Mesendoderm (in vitro differentiated cells): Measurements from ENCODE around the gene OR2W3.
"Not testable (repeated sequence)": the region's sequence is repeated elsewhere in the genome, so short reads cannot be mapped to it uniquely, and the experiment has no call there.

Experiments
- DNase-seq: peaks from one replicate; pipeline ENCODE4 v3.0.0; 2013
- H2AK5ac ChIP-seq: 2 replicates; pipeline ENCODE4 v1.6.1; 2013; ENCODE audit warnings: low read length, inconsistent platforms
- H2BK120ac ChIP-seq: 2 replicates; pipeline ENCODE4 v1.6.1; 2013; ENCODE audit warnings: low read depth, mild to moderate bottlenecking, low read length, moderate library complexity, mixed read lengths
- H2BK15ac ChIP-seq: replicated peaks from 2 replicates; pipeline ENCODE4 v1.6.1; 2013; ENCODE audit warnings: low read depth, mild to moderate bottlenecking, moderate library complexity
- H2BK5ac ChIP-seq: 2 replicates; pipeline ENCODE4 v1.6.1; 2013; ENCODE audit warnings: low read length, inconsistent platforms
- H3K18ac ChIP-seq: 2 replicates; pipeline ENCODE4 v1.6.1; 2013; ENCODE audit warnings: mild to moderate bottlenecking, low read length, mixed read lengths
- H3K23ac ChIP-seq: one replicate; pipeline ENCODE4 v1.6.1; 2013; ENCODE audit warnings: low read length
- H3K27ac ChIP-seq: 2 replicates; pipeline ENCODE4 v1.5.1; 2013; ENCODE audit warnings: low read depth, mild to moderate bottlenecking, inconsistent platforms, low read length, moderate library complexity
- H3K27me3 ChIP-seq: 2 replicates; pipeline ENCODE4 v1.6.1; 2013; ENCODE audit warnings: low read length, control low read depth, mild to moderate bottlenecking, inconsistent platforms; ENCODE audit not compliant: insufficient read depth, poor library complexity
- H3K36me3 ChIP-seq: 2 replicates; pipeline ENCODE4 v1.6.1; 2013; ENCODE audit warnings: low read length, inconsistent platforms; ENCODE audit not compliant: control insufficient read depth, insufficient read depth
- H3K4ac ChIP-seq: one replicate; pipeline ENCODE4 v1.6.1; 2013; ENCODE audit warnings: low read depth, mild to moderate bottlenecking, low read length, moderate library complexity
- H3K4me1 ChIP-seq: 2 replicates; pipeline ENCODE4 v1.6.1; 2013; ENCODE audit warnings: low read depth, low read length, inconsistent platforms; ENCODE audit not compliant: control insufficient read depth
- H3K4me2 ChIP-seq: 2 replicates; pipeline ENCODE4 v1.6.1; 2013; ENCODE audit warnings: low read length
- H3K4me3 ChIP-seq: 2 replicates; pipeline ENCODE4 v1.5.1; 2013; ENCODE audit warnings: mild to moderate bottlenecking, low read length
- H3K56ac ChIP-seq: one replicate; pipeline ENCODE4 v1.6.1; 2013; ENCODE audit warnings: low read length
- H3K79me1 ChIP-seq: 2 replicates; pipeline ENCODE4 v1.6.1; 2013; ENCODE audit warnings: low read length, inconsistent platforms
- H3K79me2 ChIP-seq: 2 replicates; pipeline ENCODE4 v1.6.1; 2013; ENCODE audit warnings: mild to moderate bottlenecking, low read length; ENCODE audit not compliant: control insufficient read depth, insufficient read depth
- H3K9ac ChIP-seq: 2 replicates; pipeline ENCODE4 v1.6.1; 2013; ENCODE audit warnings: low read length, inconsistent platforms
- H4K5ac ChIP-seq: one replicate; pipeline ENCODE4 v1.6.1; 2013; ENCODE audit warnings: low read length
- H4K8ac ChIP-seq: one replicate; pipeline ENCODE4 v1.6.1; 2013; ENCODE audit warnings: low read depth, mild to moderate bottlenecking, control low read depth, low read length, moderate library complexity
- WGBS: extraction: QIAGEN DNeasy Blood & Tissue Kit; methylation state at CpG from one replicate; pipeline ENCODE4 v1.1.7; 2013; ENCODE audit warnings: low lambda C conversion rate, missing lambda C conversion rate; ENCODE audit not compliant: insufficient coverage; ENCODE audit errors: extremely low coverage; 5-methylcytosine and 5-hydroxymethylcytosine counted together

Gene OR2W3

GRCh38 chr1:247924868-247925267 lies 29.5 kb downstream of the OR2W3 start, which contains the start of gene OR2AJ1:
Gene OR2AJ1, plus strand, starts transcription at chr1:247924889. Its CDS starts 8,880 bp downstream, at chr1:247933769.
- H3K9ac ChIP-seq, result no peak within 1 kb of the TSS
- no peak within 1 kb of the TSS for H2BK15ac ChIP-seq
- H4K5ac ChIP-seq, result no peak within 1 kb of the TSS
- H3K56ac ChIP-seq, result no peak within 1 kb of the TSS
- H2AK5ac ChIP-seq, result no peak within 1 kb of the TSS
- no peak within 1 kb of the TSS for H3K4me2 ChIP-seq
- no peaks in the 10 kb centered on the region for H3K4me1 ChIP-seq
- H3K79me1 ChIP-seq, result no peaks in the 10 kb centered on the region
- no peak within 1 kb of the TSS for H2BK120ac ChIP-seq
- no peak within 1 kb of the TSS for H3K27ac ChIP-seq
- no peaks in the 10 kb centered on the region for H3K27me3 ChIP-seq
- no peak within 1 kb of the TSS for H3K4me3 ChIP-seq
- no peaks in the 10 kb centered on the region for H3K36me3 ChIP-seq
- DNase-seq, result no peak
- H4K8ac ChIP-seq, result no peak within 1 kb of the TSS
- H2BK5ac ChIP-seq, result no peak within 1 kb of the TSS
- no CpG with 5 or more reads among the region's 9 CpGs for WGBS
- H3K23ac ChIP-seq, result no peak within 1 kb of the TSS
- H3K79me2 ChIP-seq, result no peaks in the 10 kb centered on the region
- no peak within 1 kb of the TSS for H3K18ac ChIP-seq
- H3K4ac ChIP-seq, result no peak within 1 kb of the TSS

DNA sequence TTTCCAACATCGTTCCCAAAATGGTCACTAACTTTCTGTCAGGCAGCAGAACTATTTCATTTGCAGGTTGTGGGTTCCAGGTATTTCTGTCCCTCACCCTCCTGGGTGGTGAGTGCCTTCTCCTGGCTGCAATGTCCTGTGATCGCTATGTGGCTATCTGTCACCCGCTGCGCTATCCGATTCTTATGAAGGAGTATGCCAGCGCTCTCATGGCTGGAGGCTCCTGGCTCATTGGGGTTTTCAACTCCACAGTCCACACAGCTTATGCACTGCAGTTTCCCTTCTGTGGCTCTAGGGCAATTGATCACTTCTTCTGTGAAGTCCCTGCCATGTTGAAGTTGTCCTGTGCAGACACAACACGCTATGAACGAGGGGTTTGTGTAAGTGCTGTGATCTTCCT lies 38.6 kb downstream of the OR2W3 start:
- DNase-seq, result no peak
- Histone ChIP-seq H3K79me2 (no peaks in the 10 kb centered on the region), H3K27ac (no peak overlapping the region), H3K18ac (no peak overlapping the region), H3K4ac (no peak overlapping the region), H3K4me3 (no peak overlapping the region), H3K4me2 (no peak overlapping the region), H3K27me3 (no peaks in the 10 kb centered on the region), H2BK5ac (no peak overlapping the region), H4K8ac (no peak overlapping the region), H3K56ac (no peak overlapping the region), H3K23ac (no peak overlapping the region), H3K36me3 (no peaks in the 10 kb centered on the region), H2BK120ac (no peak overlapping the region), H3K9ac (no peak overlapping the region), H3K4me1 (no peaks in the 10 kb centered on the region), H3K79me1 (no peaks in the 10 kb centered on the region), H4K5ac (no peak overlapping the region), H2AK5ac (no peak overlapping the region), H2BK15ac (no peak overlapping the region)
- WGBS, result no CpG with 5 or more reads among the region's 8 CpGs

GRCh38 chr1:247935781-247936180 lies 40.4 kb downstream of the OR2W3 start:
- no CpG with 5 or more reads among the region's 9 CpGs for WGBS
- H3K4me2 ChIP-seq, result no peak overlapping the region
- no peak overlapping the region for H2AK5ac ChIP-seq
- no peaks in the 10 kb centered on the region for H3K36me3 ChIP-seq
- no peak overlapping the region for H2BK15ac ChIP-seq
- no peaks in the 10 kb centered on the region for H3K27me3 ChIP-seq
- DNase-seq, result no peak
- H3K23ac ChIP-seq, result no peak overlapping the region
- no peak overlapping the region for H3K56ac ChIP-seq
- H3K18ac ChIP-seq, result no peak overlapping the region
- H4K8ac ChIP-seq, result no peak overlapping the region
- H2BK5ac ChIP-seq, result no peak overlapping the region
- H3K4ac ChIP-seq, result no peak overlapping the region
- no peak overlapping the region for H3K4me3 ChIP-seq
- no peak overlapping the region for H2BK120ac ChIP-seq
- no peak overlapping the region for H3K27ac ChIP-seq
- no peaks in the 10 kb centered on the region for H3K4me1 ChIP-seq
- no peak overlapping the region for H3K9ac ChIP-seq
- H4K5ac ChIP-seq, result no peak overlapping the region
- H3K79me1 ChIP-seq, result no peaks in the 10 kb centered on the region
- H3K79me2 ChIP-seq, result no peaks in the 10 kb centered on the region

DNA sequence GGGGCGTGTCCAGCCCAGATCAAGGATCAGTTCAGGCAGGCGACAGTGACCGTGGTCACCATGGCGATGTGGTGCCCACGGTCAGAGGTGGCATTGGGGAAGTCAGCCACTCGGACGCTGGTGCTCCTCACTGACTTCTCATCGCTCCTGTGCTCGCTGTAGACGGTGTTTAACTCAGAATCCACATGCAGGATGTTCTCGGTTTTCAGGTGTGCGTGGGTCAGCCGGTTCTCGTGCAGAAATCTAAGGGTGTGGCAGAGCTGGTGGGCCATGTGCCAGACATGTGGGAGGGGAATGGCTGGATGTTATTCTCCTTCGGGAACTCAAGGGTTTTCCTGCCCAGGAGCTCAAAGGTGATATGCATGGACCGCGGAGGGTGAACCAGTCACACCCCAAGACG lies 41.0 kb downstream of the OR2W3 start:
- Histone ChIP-seq H3K18ac (no peak overlapping the region), H3K36me3 (no peaks in the 10 kb centered on the region), H3K4me2 (no peak overlapping the region), H3K27me3 (no peaks in the 10 kb centered on the region), H3K79me2 (no peaks in the 10 kb centered on the region), H3K23ac (no peak overlapping the region), H4K8ac (no peak overlapping the region), H3K4me3 (no peak overlapping the region), H2BK5ac (no peak overlapping the region), H3K4me1 (no peaks in the 10 kb centered on the region), H3K4ac (no peak overlapping the region), H3K79me1 (no peaks in the 10 kb centered on the region), H3K27ac (no peak overlapping the region), H3K9ac (no peak overlapping the region), H4K5ac (no peak overlapping the region), H2AK5ac (no peak overlapping the region), H3K56ac (no peak overlapping the region), H2BK15ac (no peak overlapping the region), H2BK120ac (no peak overlapping the region)
- DNase-seq, result no peak
- WGBS, result no CpG with 5 or more reads among the region's 18 CpGs

- H2BK120ac ChIP-seq, H3K4me1 ChIP-seq, H3K27ac ChIP-seq, H3K79me2 ChIP-seq, H3K36me3 ChIP-seq, H3K4ac ChIP-seq, H3K18ac ChIP-seq, H3K23ac ChIP-seq, H4K8ac ChIP-seq, H3K4me2 ChIP-seq, H2AK5ac ChIP-seq, H2BK5ac ChIP-seq, H3K27me3 ChIP-seq, H3K79me1 ChIP-seq, H4K5ac ChIP-seq, H2BK15ac ChIP-seq: not testable (repeated sequence)
- Histone ChIP-seq H3K4me3 (peak overlapping the region; percentile 41), H3K56ac (peak overlapping the region; percentile 63), H3K9ac (peak overlapping the region; percentile 41)
- DNase-seq, result peak; percentile 92
- no CpG with 5 or more reads among the region's 44 CpGs for WGBS
Observed at GRCh38 chr1:247936965-247937734, 41.8 kb downstream of the OR2W3 start.

- Histone ChIP-seq H3K4me2 (no peak overlapping the region), H3K79me1 (no peaks in the 10 kb centered on the region), H4K8ac (no peak overlapping the region), H3K27me3 (no peaks in the 10 kb centered on the region), H3K23ac (no peak overlapping the region), H3K9ac (no peak overlapping the region), H3K4me3 (no peak overlapping the region), H3K79me2 (no peaks in the 10 kb centered on the region), H3K56ac (no peak overlapping the region), H3K4me1 (no peaks in the 10 kb centered on the region), H2BK5ac (no peak overlapping the region), H3K4ac (no peak overlapping the region), H2BK15ac (no peak overlapping the region), H3K36me3 (no peaks in the 10 kb centered on the region), H2AK5ac (no peak overlapping the region), H3K18ac (no peak overlapping the region), H2BK120ac (no peak overlapping the region), H3K27ac (no peak overlapping the region), H4K5ac (no peak overlapping the region)
- WGBS, result no CpG with 5 or more reads among the region's 6 CpGs
- DNase-seq, result no peak
Observed at GRCh38 chr1:247942624-247943023, 47.2 kb downstream of the OR2W3 start.
